Pancreas (tissue), 10 donors: ENCODE measurements around the gene SH3BGRL2. TPM values are rescaled to one million over a fixed set of nuclear protein-coding genes. Genes with fewer than 3 reads are reported as not detected.
A peak's percentile ranks its signal among the peaks of the same experiment; 100 is the strongest.

Source experiments
- ATAC-seq, 4 donors: fragments of 200-7000 bp; cut with Tn5 transposase; one replicate each; pipeline versions ENCODE4 v1.8.0 to v1.9.1; 2020; ENCODE audit warnings: mild to moderate bottlenecking in 4 of 4, moderate library complexity in 4 of 4
- DNase-seq, 6 donors: peaks; one replicate each; pipeline ENCODE4 v3.0.0-alpha.2; 2020
- FAIRE-seq: peaks from 2 replicates; lab custom pipeline; 2012; peaks lifted over from hg19 to GRCh38; lab: Jason Lieb, UNC
- H3K27ac ChIP-seq, 4 donors: fragments of 200-600 bp; sonication (generic); 1 replicate in 3 of 4; 2 replicates in 1 of 4; pipeline versions ENCODE4 v1.5.0 to v1.8.0; 2020
- H3K27me3 ChIP-seq, 4 donors: fragments of 200-600 bp; one replicate each; pipeline ENCODE4 v1.8.0; 2021
- H3K36me3 ChIP-seq, 3 donors: fragments of 200-600 bp; sonication (generic) in 1 of 3; one replicate each; pipeline versions ENCODE4 v1.5.0 to v1.8.0; 2020 to 2021
- H3K4me1 ChIP-seq, 3 donors: fragments of 200-600 bp; one replicate each; pipeline ENCODE4 v1.8.0; 2021
- H3K4me3 ChIP-seq, 4 donors: fragments of 200-600 bp; sonication (generic) in 2 of 4; one replicate each; pipeline versions ENCODE4 v1.5.0 to v1.8.0; 2020 to 2021
- H3K9me3 ChIP-seq, 4 donors: fragments of 200-600 bp; one replicate each; pipeline ENCODE4 v1.8.0; 2021
- CTCF ChIP-seq, 4 donors: fragments of 200-600 bp; sonication (generic) in 3 of 4; IDR thresholded peaks; one replicate each; pipeline versions ENCODE4 v1.5.0 to v1.8.0; 2021; ENCODE audit warnings: antibody characterized with exemption in 4 of 4
- WGBS, 2 donors: extraction: QIAGEN DNeasy Blood & Tissue Kit; methylation state at CpG; one replicate each; pipeline ENCODE4 v1.1.7; 2013; 5-methylcytosine and 5-hydroxymethylcytosine counted together
- intact Hi-C, 3 donors: fragments of 100-400 bp; cut with DNase I; formaldehyde crosslinking; loops; one replicate each; pipeline versions ENCODE4 v1.11.1 to v1.14.2; 2022
- polyA plus RNA-seq, 2 donors: library from polyadenylated mRNA; stranded (reverse); fragments of 200-250 nt; gene quantifications; one replicate each; pipeline ENCODE4 v1.2.3, GENCODE V29; 2013
- total RNA-seq, 6 donors: library from RNA; stranded (reverse); fragmentation: NEBNext Ultra II Directional in 4 of 6; extraction: Animal tissue kit (Norgen Biotek cat#: 25700) in 4 of 6; gene quantifications; one replicate each; pipeline versions ENCODE4 v1.2.1 to v1.2.4, GENCODE V29; 2021 to 2023
- donor health status: healthy with polysubstance abuse.
- donor health status: DM: no; HTN: no; CAD: no; lungs with moderate emphysema.
- donor health status: DM: no; HTN: no; CAD: no.
- donor health status: control.
- donor health status: control.
- donor health status: Bipolar disorder and iron deficiency.
- donor health status: DM: yes; HTN: yes; CAD: no.
- donor health status: DM: no; HTN: no; CAD: no.
- donor health status: DM: no; HTN: no; CAD: no.
- donor health status: DM: yes; HTN: yes; CAD: no.

The SH3BGRL2 gene
- total and polyA plus RNA-seq, 8 donors, result 6.1 to 22.1 (median 11.8) TPM

DNA sequence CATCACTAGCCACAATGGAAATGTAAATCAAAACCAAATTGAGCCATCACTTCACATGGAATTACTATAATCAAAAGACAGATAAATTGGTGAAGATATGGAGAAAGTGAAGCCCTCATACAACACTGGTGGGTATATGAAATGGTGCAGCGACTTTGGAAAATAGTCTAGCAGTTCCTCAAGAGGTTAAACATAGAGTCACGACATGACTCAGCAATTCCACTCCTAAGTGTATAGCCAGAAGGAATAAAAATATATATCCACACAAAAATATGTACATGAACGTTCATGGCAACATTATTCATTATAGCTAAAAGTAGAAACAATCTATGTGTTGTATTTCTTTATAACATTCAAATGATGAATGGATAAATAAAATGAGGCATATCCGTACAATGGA is 33.1 kb upstream of the SH3BGRL2 start:
- ATAC-seq (no peak), FAIRE-seq (no peak), DNase-seq (no peak)
- no peak for TF ChIP-seq CTCF (IDR thresholded peaks at IDR 0.05)
- no peaks in the 10 kb centered on the region for H3K9me3 ChIP-seq
- intact Hi-C loops, result no loop called here
- H3K4me1 ChIP-seq, result peaks cover 15 to 29% (median 19%) of the 10 kb centered on the region in 3 donors
- no peak overlapping the region for H3K4me3 ChIP-seq
- H3K36me3 ChIP-seq, result no peaks in the 10 kb centered on the region
- no peak overlapping the region for H3K27ac ChIP-seq
- WGBS, 2 donors, result 84 to 98% methylated on average over 4 of the region's 4 CpGs
- no peaks in the 10 kb centered on the region for H3K27me3 ChIP-seq

GRCh38 chr6:79599725-79600259 is 31.3 kb upstream of the SH3BGRL2 start:
- no peak for FAIRE-seq

GRCh38 chr6:79600313-79600712 is 30.8 kb upstream of the SH3BGRL2 start:
- Histone ChIP-seq H3K9me3 (no peaks in the 10 kb centered on the region), H3K36me3 (no peaks in the 10 kb centered on the region), H3K4me3 (no peak overlapping the region), H3K27ac (peak overlapping the region; percentile 41 to 85 (median 62)), H3K4me1 (peaks cover 15 to 29% (median 19%) of the 10 kb centered on the region in 3 donors), H3K27me3 (no peaks in the 10 kb centered on the region)
- no peak for FAIRE-seq
- intact Hi-C loops, result no loop called here
- no peak for DNase-seq
- 41 to 45% methylated on average over 3 of the region's 3 CpGs for WGBS, 2 donors
- no peak for TF ChIP-seq CTCF (IDR thresholded peaks at IDR 0.05)
- peak; percentile 41 to 61 (median 48) for ATAC-seq

More at GRCh38 chr6:79599725-79600259, 31.3 kb upstream of the SH3BGRL2 start:
- H3K9me3 ChIP-seq, result no peaks in the 10 kb centered on the region
- WGBS, 2 donors, result 24 to 32% methylated on average over 5 of the region's 5 CpGs
- peak overlapping the region; percentile 41 to 85 (median 62) for H3K27ac ChIP-seq
- no peaks in the 10 kb centered on the region for H3K36me3 ChIP-seq
- intact Hi-C loops, result no loop called here
- ATAC-seq, result peak; percentile 66 to 85 (median 79)
- peaks cover 15 to 29% (median 19%) of the 10 kb centered on the region in 3 donors for H3K4me1 ChIP-seq
- no peaks in the 10 kb centered on the region for H3K27me3 ChIP-seq
- H3K4me3 ChIP-seq, result no peak overlapping the region
- no peak for TF ChIP-seq CTCF (IDR thresholded peaks at IDR 0.05)
- DNase-seq, result peak in 1 of 6 donors; percentile 29

DNA sequence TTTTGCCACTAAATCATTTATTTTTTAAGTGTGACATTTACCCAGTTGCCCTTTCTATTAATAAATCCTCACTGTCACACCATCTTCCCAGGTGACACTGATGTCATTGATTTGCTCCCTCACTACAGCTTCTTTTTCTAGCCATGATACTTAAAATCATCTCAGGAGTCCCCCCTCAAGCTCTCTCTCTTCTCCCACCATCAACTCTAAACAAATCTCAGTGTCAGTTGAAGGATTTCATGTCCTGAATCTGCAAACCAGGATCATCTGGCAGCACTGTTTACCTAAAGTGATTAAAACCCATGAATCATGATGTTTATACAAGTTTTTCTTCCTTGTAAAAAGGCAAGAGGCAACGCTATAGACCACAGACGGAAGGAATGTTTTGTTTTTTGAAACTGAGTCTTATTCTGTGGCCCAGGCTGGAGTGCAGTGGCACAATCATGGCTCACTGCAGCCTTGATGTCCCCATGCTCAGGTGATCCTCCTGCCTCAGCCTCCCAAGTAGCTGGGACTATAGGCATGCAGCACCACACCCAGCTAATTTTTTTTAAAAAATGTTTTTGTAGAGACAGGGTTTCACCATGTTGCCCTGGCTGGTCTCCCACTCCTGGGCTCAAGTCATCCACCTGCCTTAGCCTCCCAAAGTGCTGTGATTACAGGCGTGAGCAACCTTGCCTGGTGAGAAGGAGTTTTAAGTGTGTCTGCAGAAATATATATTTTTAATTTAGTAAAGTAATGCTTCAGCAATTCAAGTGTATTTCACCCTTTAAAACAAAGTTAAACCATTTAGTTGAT is 30.1 kb upstream of the SH3BGRL2 start:
- peaks cover 15 to 29% (median 19%) of the 10 kb centered on the region in 3 donors for H3K4me1 ChIP-seq
- H3K27me3 ChIP-seq, result no peaks in the 10 kb centered on the region
- H3K9me3 ChIP-seq, result no peaks in the 10 kb centered on the region
- intact Hi-C loops, result no loop called here
- H3K4me3 ChIP-seq, result no peak overlapping the region
- FAIRE-seq (no peak), ATAC-seq (peak; percentile 84 to 92 (median 87)), DNase-seq (no peak)
- peak overlapping the region; percentile 41 to 85 (median 62) for H3K27ac ChIP-seq
- H3K36me3 ChIP-seq, result no peaks in the 10 kb centered on the region
- no peak for TF ChIP-seq CTCF (IDR thresholded peaks at IDR 0.05)
- WGBS, 2 donors, result 28 to 34% methylated on average over 3 of the region's 3 CpGs

- no peaks in the 10 kb centered on the region for H3K36me3 ChIP-seq
- TF ChIP-seq CTCF (IDR thresholded peaks at IDR 0.05), result no peak
- no peaks in the 10 kb centered on the region for H3K27me3 ChIP-seq
- no peaks in the 10 kb centered on the region for H3K9me3 ChIP-seq
- FAIRE-seq (no peak), DNase-seq (no peak), ATAC-seq (no peak)
- H3K27ac ChIP-seq, result no peak overlapping the region
- intact Hi-C loops, result no loop called here
- H3K4me3 ChIP-seq, result no peak overlapping the region
- H3K4me1 ChIP-seq, result peaks cover 15 to 33% (median 19%) of the 10 kb centered on the region in 3 donors
These were observed 28.3 kb upstream of the SH3BGRL2 start for GRCh38 chr6:79602859-79603258.
